Measurements from ENCODE around the gene ATP5MK.
"Not testable (repeated sequence)": the region's sequence is repeated elsewhere in the genome, so short reads cannot be mapped to it uniquely, and the experiment has no call there.

The ATP5MK gene

GRCh38 chr10:103423748-103424147, 27.5 kb upstream of the ATP5MK start:
- Mint-ChIP-seq H3K4me3 (no peak overlapping the region), H3K27me3 (ENCODE audit: low read depth) (no peaks in the 10 kb centered on the region), H3K36me3 (ENCODE audit: low read depth) (peaks cover 49% of the 10 kb centered on the region), H3K4me1 (ENCODE audit: low read depth) (peaks cover 8% of the 10 kb centered on the region), H3K27ac (no peak overlapping the region), H3K9me3 (no peaks in the 10 kb centered on the region)

GRCh38 chr10:103419101-103419500, 22.8 kb upstream of the ATP5MK start:
- Mint-ChIP-seq H3K4me3 (no peak overlapping the region), H3K27ac (no peak overlapping the region), H3K36me3 (ENCODE audit: low read depth) (peaks cover 62% of the 10 kb centered on the region), H3K27me3 (ENCODE audit: low read depth) (no peaks in the 10 kb centered on the region), H3K9me3 (no peaks in the 10 kb centered on the region), H3K4me1 (ENCODE audit: low read depth) (peaks cover 4% of the 10 kb centered on the region)

GRCh38 chr10:103417601-103418000, 21.3 kb upstream of the ATP5MK start:
- Mint-ChIP-seq H3K4me3 (no peak overlapping the region), H3K9me3 (no peaks in the 10 kb centered on the region), H3K27me3 (ENCODE audit: low read depth) (no peaks in the 10 kb centered on the region), H3K36me3 (ENCODE audit: low read depth) (peaks cover 60% of the 10 kb centered on the region), H3K4me1 (ENCODE audit: low read depth) (peaks cover 4% of the 10 kb centered on the region), H3K27ac (no peak overlapping the region)

- H3K9me3 Mint-ChIP-seq; H3K27me3 Mint-ChIP-seq (ENCODE audit: low read depth); H3K4me1 Mint-ChIP-seq (ENCODE audit: low read depth); H3K27ac Mint-ChIP-seq; H3K4me3 Mint-ChIP-seq: not testable (repeated sequence)
- peaks cover 55% of the 10 kb centered on the region for H3K36me3 Mint-ChIP-seq (ENCODE audit: low read depth)
Observed at GRCh38 chr10:103417148-103417469, 20.8 kb upstream of the ATP5MK start.

- Mint-ChIP-seq H3K4me3 (no peak overlapping the region), H3K36me3 (ENCODE audit: low read depth) (peaks cover 54% of the 10 kb centered on the region), H3K4me1 (ENCODE audit: low read depth) (peaks cover 4% of the 10 kb centered on the region), H3K27ac (no peak overlapping the region), H3K9me3 (no peaks in the 10 kb centered on the region), H3K27me3 (ENCODE audit: low read depth) (no peaks in the 10 kb centered on the region)
Observed at GRCh38 chr10:103416436-103417147, 20.3 kb upstream of the ATP5MK start.

- Mint-ChIP-seq H3K36me3 (ENCODE audit: low read depth) (peaks cover 50% of the 10 kb centered on the region), H3K4me3 (no peak overlapping the region), H3K27me3 (ENCODE audit: low read depth) (no peaks in the 10 kb centered on the region), H3K27ac (no peak overlapping the region), H3K4me1 (ENCODE audit: low read depth) (peaks cover 4% of the 10 kb centered on the region), H3K9me3 (no peaks in the 10 kb centered on the region)
Observed at GRCh38 chr10:103415581-103415980, 19.3 kb upstream of the ATP5MK start.

- no peaks in the 10 kb centered on the region for H3K27me3 Mint-ChIP-seq (ENCODE audit: low read depth)
- H3K4me3 Mint-ChIP-seq, result no peak overlapping the region
- no peaks in the 10 kb centered on the region for H3K9me3 Mint-ChIP-seq
- peaks cover 4% of the 10 kb centered on the region for H3K4me1 Mint-ChIP-seq (ENCODE audit: low read depth)
- peaks cover 56% of the 10 kb centered on the region for H3K36me3 Mint-ChIP-seq (ENCODE audit: low read depth)
- no peak overlapping the region for H3K27ac Mint-ChIP-seq
Observed at GRCh38 chr10:103413564-103413963, 17.3 kb upstream of the ATP5MK start.

- H3K27ac Mint-ChIP-seq, result peak overlapping the region; percentile 86
- H3K4me1 Mint-ChIP-seq (ENCODE audit: low read depth), result peaks cover 39% of the 10 kb centered on the region
- H3K4me3 Mint-ChIP-seq, result peak overlapping the region; percentile 92
- no peaks in the 10 kb centered on the region for H3K27me3 Mint-ChIP-seq (ENCODE audit: low read depth)
- peaks cover 39% of the 10 kb centered on the region for H3K36me3 Mint-ChIP-seq (ENCODE audit: low read depth)
- no peaks in the 10 kb centered on the region for H3K9me3 Mint-ChIP-seq
Observed at GRCh38 chr10:103397191-103397825, 1.0 kb upstream of the ATP5MK start.

- H3K36me3 Mint-ChIP-seq (ENCODE audit: low read depth), result peaks cover 39% of the 10 kb centered on the region
- peaks cover 39% of the 10 kb centered on the region for H3K4me1 Mint-ChIP-seq (ENCODE audit: low read depth)
- H3K9me3 Mint-ChIP-seq, result no peaks in the 10 kb centered on the region
- H3K4me3 Mint-ChIP-seq, result peak overlapping the region; percentile 92
- peak overlapping the region; percentile 86 for H3K27ac Mint-ChIP-seq
- H3K27me3 Mint-ChIP-seq (ENCODE audit: low read depth), result no peaks in the 10 kb centered on the region
Observed at GRCh38 chr10:103396789-103397087, 463 bp upstream of the ATP5MK start.

GRCh38 chr10:103395754-103396066, 565 bp downstream of the ATP5MK start:
- Mint-ChIP-seq H3K4me1 (ENCODE audit: low read depth) (peaks cover 39% of the 10 kb centered on the region), H3K36me3 (ENCODE audit: low read depth) (peaks cover 39% of the 10 kb centered on the region)

GRCh38 chr10:103394180-103394579, 2.1 kb downstream of the ATP5MK start:
- peak overlapping the region; percentile 53 for H3K4me3 Mint-ChIP-seq
- H3K27ac Mint-ChIP-seq, result peak overlapping the region; percentile 62
- no peaks in the 10 kb centered on the region for H3K9me3 Mint-ChIP-seq
- peaks cover 30% of the 10 kb centered on the region for H3K36me3 Mint-ChIP-seq (ENCODE audit: low read depth)
- no peaks in the 10 kb centered on the region for H3K27me3 Mint-ChIP-seq (ENCODE audit: low read depth)
- H3K4me1 Mint-ChIP-seq (ENCODE audit: low read depth), result peaks cover 37% of the 10 kb centered on the region

More at GRCh38 chr10:103395754-103396066, 565 bp downstream of the ATP5MK start:
- peak overlapping the region; percentile 86 for H3K27ac Mint-ChIP-seq
- no peaks in the 10 kb centered on the region for H3K9me3 Mint-ChIP-seq
- peak overlapping the region; percentile 92 for H3K4me3 Mint-ChIP-seq
- no peaks in the 10 kb centered on the region for H3K27me3 Mint-ChIP-seq (ENCODE audit: low read depth)

GRCh38 chr10:103382769-103383168, 13.5 kb downstream of the ATP5MK start:
- Mint-ChIP-seq H3K36me3 (ENCODE audit: low read depth) (peaks cover 20% of the 10 kb centered on the region), H3K4me3 (no peak overlapping the region), H3K27ac (no peak overlapping the region), H3K9me3 (no peaks in the 10 kb centered on the region), H3K27me3 (ENCODE audit: low read depth) (no peaks in the 10 kb centered on the region), H3K4me1 (ENCODE audit: low read depth) (no peaks in the 10 kb centered on the region)

- peaks cover 25% of the 10 kb centered on the region for H3K4me1 Mint-ChIP-seq (ENCODE audit: low read depth)
- no peak overlapping the region for H3K27ac Mint-ChIP-seq
- no peak overlapping the region for H3K4me3 Mint-ChIP-seq
- H3K36me3 Mint-ChIP-seq (ENCODE audit: low read depth), result peaks cover 22% of the 10 kb centered on the region
- no peaks in the 10 kb centered on the region for H3K27me3 Mint-ChIP-seq (ENCODE audit: low read depth)
- H3K9me3 Mint-ChIP-seq, result no peaks in the 10 kb centered on the region
Observed at GRCh38 chr10:103374263-103374662, 22.0 kb downstream of the ATP5MK start.

GRCh38 chr10:103373544-103373943, 22.7 kb downstream of the ATP5MK start:
- H3K4me3 Mint-ChIP-seq, result no peak overlapping the region
- peak overlapping the region; percentile 56 for H3K27ac Mint-ChIP-seq
- H3K36me3 Mint-ChIP-seq (ENCODE audit: low read depth), result peaks cover 20% of the 10 kb centered on the region

GRCh38 chr10:103367782-103368518, 28.3 kb downstream of the ATP5MK start, which contains the start of gene TAF5:
TSS of gene TAF5 (plus strand) at chr10:103367976. CDS start at chr10:103367990, 14 bp downstream.
- H3K27me3 Mint-ChIP-seq (ENCODE audit: low read depth), result no peaks in the 10 kb centered on the region
- no peaks in the 10 kb centered on the region for H3K9me3 Mint-ChIP-seq
- peaks cover 18% of the 10 kb centered on the region for H3K4me1 Mint-ChIP-seq (ENCODE audit: low read depth)
- H3K4me3 Mint-ChIP-seq, result peak within 1 kb of the TSS; percentile 97
- peaks cover 2% of the 10 kb centered on the region for H3K36me3 Mint-ChIP-seq (ENCODE audit: low read depth)
- H3K27ac Mint-ChIP-seq, result peak within 1 kb of the TSS; percentile 92

More at GRCh38 chr10:103373544-103373943, 22.7 kb downstream of the ATP5MK start:
- Mint-ChIP-seq H3K9me3 (no peaks in the 10 kb centered on the region), H3K27me3 (ENCODE audit: low read depth) (no peaks in the 10 kb centered on the region), H3K4me1 (ENCODE audit: low read depth) (peaks cover 27% of the 10 kb centered on the region)

All from T-helper 1 cell treated with Interleukin-12 subunit alpha and Interleukin-12 subunit beta and Interleukin-4 antibody, amounts not matched to agents 30 μg/mL and 1 μg/mL, for 36 hours (primary cell).